Lower leg skin (tissue), 3 donors: ENCODE results near the gene CDH18.

Experiments
- POLR2A ChIP-seq, 2 donors: fragments of 450-650 bp; IDR thresholded peaks; one replicate each; pipeline ENCODE4 v1.6.1; 2016 to 2017; ENCODE audit warnings: antibody characterized with exemption in 2 of 2, mild to moderate bottlenecking in 1 of 2, moderate library complexity in 1 of 2
- TF ChIP-seq, protein P1 (sequence below), 3 donors: fragments of 450-650 bp; IDR thresholded peaks; one replicate each; pipeline ENCODE4 v1.5.1; 2016; ENCODE audit warnings: antibody characterized with exemption in 3 of 3, mild to moderate bottlenecking in 3 of 3, moderate library complexity in 2 of 3

DNA sequence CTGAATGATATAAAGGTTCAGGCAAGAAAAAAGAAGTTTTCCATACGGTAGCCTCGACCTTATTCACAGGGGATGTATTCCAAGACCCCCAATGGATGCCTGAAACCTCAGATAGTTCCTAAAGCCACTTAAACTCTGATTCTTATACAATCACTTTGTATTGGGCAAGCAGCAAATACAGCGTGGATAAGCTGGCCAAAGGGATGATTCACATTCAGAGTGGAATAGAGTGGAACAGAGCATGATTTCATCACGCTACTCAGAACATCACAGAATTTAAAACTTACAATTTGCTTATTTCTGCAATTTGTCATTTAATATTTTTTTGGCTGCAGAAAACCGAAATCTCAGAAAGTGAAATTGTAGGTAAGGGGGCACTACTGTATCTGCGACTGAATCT is 40.5 kb upstream of the CDH18 start:
- TF ChIP-seq, protein P1, sequence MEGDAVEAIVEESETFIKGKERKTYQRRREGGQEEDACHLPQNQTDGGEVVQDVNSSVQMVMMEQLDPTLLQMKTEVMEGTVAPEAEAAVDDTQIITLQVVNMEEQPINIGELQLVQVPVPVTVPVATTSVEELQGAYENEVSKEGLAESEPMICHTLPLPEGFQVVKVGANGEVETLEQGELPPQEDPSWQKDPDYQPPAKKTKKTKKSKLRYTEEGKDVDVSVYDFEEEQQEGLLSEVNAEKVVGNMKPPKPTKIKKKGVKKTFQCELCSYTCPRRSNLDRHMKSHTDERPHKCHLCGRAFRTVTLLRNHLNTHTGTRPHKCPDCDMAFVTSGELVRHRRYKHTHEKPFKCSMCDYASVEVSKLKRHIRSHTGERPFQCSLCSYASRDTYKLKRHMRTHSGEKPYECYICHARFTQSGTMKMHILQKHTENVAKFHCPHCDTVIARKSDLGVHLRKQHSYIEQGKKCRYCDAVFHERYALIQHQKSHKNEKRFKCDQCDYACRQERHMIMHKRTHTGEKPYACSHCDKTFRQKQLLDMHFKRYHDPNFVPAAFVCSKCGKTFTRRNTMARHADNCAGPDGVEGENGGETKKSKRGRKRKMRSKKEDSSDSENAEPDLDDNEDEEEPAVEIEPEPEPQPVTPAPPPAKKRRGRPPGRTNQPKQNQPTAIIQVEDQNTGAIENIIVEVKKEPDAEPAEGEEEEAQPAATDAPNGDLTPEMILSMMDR (IDR thresholded peaks at IDR 0.05) = no peak
- no peak for TF ChIP-seq POLR2A (IDR thresholded peaks at IDR 0.05)
